ENCODE results near the gene MOCS3.
A peak's percentile ranks its signal among the peaks of the same experiment; 100 is the strongest.

GRCh38 chr20:50958615-50959542 is at the start of gene MOCS3:
- TF ChIP-seq CTCF (IDR thresholded peaks at IDR 0.05), result peak in 1 of 3 experiments; percentile 1
- TF ChIP-seq POLR2A (IDR thresholded peaks at IDR 0.05), result no peak

Measured in testis (tissue), 2 donors.